ENCODE measurements around the gene PSMD2. TPM values are rescaled to one million over a fixed set of nuclear protein-coding genes. Genes with fewer than 3 reads are reported as not detected.
A peak's percentile ranks its signal among the peaks of the same experiment; 100 is the strongest.

PSMD2 gene
- total RNA-seq, 1 donor from 2014 or later: 228 TPM

- ATAC-seq: no peak
- intact Hi-C loops (cut with DNase I): no loop called here
- no peak for DNase-seq (ENCODE audit: missing footprints)
Observed at GRCh38 chr3:184275961-184276910, 22.8 kb upstream of the PSMD2 start, which contains the start of gene ECE2. ECE2 (plus strand) TSS chr3:184276022; CDS start chr3:184276154, 132 bp downstream.

GRCh38 chr3:184277366-184277765 lies 21.7 kb upstream of the PSMD2 start:
- DNase-seq (ENCODE audit: missing footprints) (no peak), ATAC-seq (no peak)
- intact Hi-C loops (cut with DNase I): no loop called here

DNA sequence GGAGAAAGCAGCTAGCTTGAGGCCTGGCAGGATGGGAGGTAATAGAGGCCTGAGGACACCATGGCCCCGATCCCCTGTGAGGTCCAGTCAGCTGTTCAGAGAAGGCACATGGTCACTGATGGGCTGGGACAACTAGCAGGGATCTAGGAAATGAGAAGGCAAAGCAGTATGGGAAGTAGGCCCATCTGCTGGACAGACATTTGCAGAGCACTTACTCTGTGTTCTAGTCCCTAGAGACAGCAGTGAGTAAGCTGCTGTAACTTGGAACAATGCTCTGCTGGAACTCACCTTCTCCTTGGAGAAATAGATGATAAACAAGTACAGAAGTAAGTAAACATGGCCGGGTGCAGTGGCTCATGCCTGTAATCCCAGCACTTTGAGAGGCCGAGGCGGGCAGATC lies 16.1 kb upstream of the PSMD2 start:
- no peak for ATAC-seq
- no peak for DNase-seq (ENCODE audit: missing footprints)
- intact Hi-C loops (cut with DNase I): no loop called here

DNA sequence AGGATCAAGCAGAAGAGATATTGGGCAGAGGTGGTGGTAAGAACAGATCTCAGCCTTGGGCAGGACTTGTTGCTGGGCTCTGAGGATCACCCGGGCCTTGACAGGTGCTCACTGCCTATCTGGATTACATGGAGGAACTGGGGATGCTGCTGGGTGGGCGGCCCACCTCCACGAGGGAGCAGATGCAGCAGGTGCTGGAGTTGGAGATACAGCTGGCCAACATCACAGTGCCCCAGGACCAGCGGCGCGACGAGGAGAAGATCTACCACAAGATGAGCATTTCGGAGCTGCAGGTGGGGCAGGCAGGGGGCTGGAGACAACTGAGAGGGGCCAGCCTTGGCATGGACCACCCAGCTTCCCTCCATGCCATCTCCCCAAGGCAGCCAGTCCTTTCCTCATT lies 15.4 kb upstream of the PSMD2 start:
- intact Hi-C loops (cut with DNase I): no loop called here
- no peak for DNase-seq (ENCODE audit: missing footprints)
- ATAC-seq: no peak

GRCh38 chr3:184284696-184285095 lies 14.3 kb upstream of the PSMD2 start:
- ATAC-seq (peak; percentile 37), DNase-seq (ENCODE audit: missing footprints) (no peak)
- intact Hi-C loops (cut with DNase I): no loop called here

DNA sequence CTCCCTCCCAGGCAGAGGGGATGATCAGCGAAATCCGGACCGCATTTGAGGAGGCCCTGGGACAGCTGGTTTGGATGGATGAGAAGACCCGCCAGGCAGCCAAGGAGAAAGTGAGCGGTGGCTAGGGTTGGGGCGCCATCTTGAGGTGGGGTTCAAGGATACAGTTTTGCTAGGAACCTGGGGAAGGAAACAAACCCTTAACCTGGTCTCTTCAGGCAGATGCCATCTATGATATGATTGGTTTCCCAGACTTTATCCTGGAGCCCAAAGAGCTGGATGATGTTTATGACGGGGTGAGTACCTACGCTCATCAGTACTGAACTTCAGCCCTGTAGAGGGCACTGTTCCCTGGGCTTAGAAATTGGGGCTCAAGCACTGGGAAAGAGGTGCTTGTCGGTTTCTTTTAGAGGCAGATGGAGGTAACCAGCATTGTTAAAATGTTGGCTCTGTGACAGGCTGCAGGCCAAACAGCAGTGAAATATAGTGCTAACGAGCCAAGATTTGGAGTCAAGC lies 9.6 kb upstream of the PSMD2 start:
- intact Hi-C loops (cut with DNase I): no loop called here
- DNase-seq (ENCODE audit: missing footprints): no peak
- peak; percentile 18 for ATAC-seq

DNA sequence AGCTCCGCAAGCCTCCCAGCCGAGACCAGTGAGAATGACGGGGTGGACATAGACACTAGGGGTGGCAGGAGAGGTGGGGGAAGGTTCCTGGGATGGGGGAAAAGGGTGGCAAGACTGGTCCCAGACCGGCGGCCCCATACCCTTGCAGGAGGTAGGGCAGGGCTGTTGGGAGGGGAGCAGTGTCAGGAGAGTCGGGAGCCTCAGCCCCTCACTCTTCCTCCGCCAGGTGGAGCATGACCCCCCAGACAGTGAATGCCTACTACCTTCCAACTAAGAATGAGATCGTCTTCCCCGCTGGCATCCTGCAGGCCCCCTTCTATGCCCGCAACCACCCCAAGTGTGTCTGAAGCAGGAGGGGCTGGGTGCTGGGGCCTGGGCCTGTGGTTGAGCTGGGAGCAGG lies 8.7 kb upstream of the PSMD2 start:
- DNase-seq (ENCODE audit: missing footprints) (no peak), ATAC-seq (no peak)
- intact Hi-C loops (cut with DNase I): no loop called here

DNA sequence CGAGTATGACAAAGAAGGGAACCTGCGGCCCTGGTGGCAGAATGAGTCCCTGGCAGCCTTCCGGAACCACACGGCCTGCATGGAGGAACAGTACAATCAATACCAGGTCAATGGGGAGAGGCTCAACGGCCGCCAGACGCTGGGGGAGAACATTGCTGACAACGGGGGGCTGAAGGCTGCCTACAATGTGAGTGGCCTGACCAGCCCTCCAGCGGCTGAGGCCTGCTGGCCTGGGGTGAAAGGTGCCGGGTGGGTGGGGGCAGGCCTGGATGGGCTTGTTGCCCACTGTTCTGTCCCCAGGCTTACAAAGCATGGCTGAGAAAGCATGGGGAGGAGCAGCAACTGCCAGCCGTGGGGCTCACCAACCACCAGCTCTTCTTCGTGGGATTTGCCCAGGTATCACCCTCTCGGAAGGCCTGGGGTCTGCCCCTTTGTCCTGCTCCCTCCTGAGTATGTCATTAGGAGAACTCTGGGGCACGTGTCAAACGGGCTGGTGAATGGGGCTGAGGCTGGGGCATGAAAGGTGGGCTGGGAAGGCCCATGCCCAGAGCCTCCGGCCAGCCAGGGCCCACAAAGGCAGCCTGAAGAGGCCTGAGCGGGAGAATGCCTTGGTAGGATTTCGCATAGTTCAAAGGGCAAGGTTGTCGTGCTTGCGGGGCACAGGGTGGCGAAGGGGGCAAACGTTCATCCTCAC lies 7.8 kb upstream of the PSMD2 start:
- intact Hi-C loops (cut with DNase I): no loop called here
- DNase-seq (ENCODE audit: missing footprints) (no peak), ATAC-seq (no peak)

DNA sequence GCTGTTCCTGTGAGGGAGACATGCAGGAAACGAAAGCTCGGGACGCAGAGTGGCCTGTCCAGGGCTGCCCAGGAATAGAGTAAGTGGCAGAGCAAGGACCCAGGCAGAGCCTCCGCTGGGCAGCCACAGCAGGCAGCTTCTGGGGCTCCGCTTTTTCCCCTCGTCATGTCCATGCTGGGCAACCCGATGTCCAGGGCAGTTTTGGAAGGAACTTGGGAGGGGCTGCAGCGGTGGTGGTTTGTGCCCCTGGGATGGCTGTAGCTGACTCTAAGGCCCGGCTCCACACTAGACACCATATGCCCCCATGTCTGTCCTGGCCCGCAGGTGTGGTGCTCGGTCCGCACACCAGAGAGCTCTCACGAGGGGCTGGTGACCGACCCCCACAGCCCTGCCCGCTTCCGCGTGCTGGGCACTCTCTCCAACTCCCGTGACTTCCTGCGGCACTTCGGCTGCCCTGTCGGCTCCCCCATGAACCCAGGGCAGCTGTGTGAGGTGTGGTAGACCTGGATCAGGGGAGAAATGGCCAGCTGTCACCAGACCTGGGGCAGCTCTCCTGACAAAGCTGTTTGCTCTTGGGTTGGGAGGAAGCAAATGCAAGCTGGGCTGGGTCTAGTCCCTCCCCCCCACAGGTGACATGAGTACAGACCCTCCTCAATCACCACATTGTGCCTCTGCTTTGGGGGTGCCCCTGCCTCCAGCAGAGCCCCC lies 7.1 kb upstream of the PSMD2 start:
- no peak for ATAC-seq
- no peak for DNase-seq (ENCODE audit: missing footprints)
- intact Hi-C loops (cut with DNase I): no loop called here

DNA sequence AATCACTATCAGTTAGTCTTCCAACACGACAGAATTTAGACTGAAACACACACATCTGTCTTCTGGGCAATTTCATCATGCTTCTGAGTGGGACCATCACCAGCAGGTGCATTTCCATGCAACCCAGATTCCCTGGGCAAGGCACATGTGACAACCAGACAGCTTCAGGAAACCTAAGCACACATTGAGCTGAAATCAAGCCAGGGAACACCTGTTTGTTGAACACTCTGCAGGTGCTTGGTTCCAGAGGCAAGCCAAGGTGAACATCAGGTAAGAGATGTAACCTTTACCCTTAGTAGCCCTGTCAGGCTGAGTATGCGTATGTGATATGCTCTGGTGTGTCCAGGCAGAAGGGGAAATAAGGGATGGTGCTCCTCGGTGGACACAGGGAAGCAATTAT lies 3.3 kb upstream of the PSMD2 start:
- DNase-seq (ENCODE audit: missing footprints): no peak

GRCh38 chr3:184296616-184297015 lies 2.4 kb upstream of the PSMD2 start:
- no peak for ATAC-seq
- DNase-seq (ENCODE audit: missing footprints): no peak
- intact Hi-C loops (cut with DNase I): loop anchor here (5.0 kb wide), 1 partner anchor 399 kb away; no protein-coding TSS in a partner anchor

More for the DNA sequence above, 3.3 kb upstream of the PSMD2 start:
- no peak for ATAC-seq
- intact Hi-C loops (cut with DNase I): loop anchor here (5.0 kb wide), 1 partner anchor 398 kb away; no protein-coding TSS in a partner anchor

DNA sequence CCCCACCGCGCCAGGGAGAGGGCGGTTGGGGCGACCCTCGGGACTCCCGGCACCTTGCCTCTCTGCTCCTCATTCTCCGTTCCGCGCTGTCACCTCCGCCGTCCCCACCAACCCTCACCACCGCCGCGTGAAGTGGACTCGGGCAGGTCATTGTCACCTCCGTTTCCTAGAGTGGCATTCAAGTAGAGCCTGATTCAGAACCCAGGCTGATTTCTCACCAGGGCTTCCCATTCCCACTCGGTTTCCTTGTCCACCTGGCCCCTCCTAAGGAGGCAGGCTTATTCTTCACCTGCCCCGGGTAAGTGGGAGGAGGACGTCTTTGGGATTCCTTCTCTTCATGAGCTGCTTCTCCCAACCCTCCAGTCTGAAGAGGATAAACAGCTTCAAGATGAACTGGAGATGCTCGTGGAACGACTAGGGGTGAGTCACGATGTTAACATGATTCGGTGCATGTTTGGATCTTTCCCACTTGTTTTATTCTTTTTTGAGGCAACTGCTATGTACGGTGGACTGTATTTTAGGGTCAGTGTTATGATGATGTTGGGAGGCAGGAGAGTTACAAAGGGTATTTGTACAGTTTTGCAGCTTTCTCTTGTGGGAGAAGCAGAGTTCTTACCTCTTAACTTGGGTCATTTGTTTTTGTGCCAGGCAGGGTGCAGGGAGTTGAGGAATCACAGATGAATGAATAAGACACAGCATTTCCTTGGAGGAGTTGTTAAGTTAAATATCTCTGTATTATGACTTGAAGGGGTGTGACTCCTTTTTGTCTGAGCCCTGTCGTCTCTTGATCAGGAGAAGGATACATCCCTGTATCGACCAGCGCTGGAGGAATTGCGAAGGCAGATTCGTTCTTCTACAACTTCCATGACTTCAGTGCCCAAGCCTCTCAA lies 692 bp downstream of the PSMD2 start:
- ATAC-seq: no peak
- intact Hi-C loops (cut with DNase I): loop anchor here (1.0 to 5.0 kb wide), 3 partner anchors 15 to 402 kb away; partner anchors contain the start of genes ABCF3 and EIF4G1
- DNase-seq (ENCODE audit: missing footprints): no peak

DNA sequence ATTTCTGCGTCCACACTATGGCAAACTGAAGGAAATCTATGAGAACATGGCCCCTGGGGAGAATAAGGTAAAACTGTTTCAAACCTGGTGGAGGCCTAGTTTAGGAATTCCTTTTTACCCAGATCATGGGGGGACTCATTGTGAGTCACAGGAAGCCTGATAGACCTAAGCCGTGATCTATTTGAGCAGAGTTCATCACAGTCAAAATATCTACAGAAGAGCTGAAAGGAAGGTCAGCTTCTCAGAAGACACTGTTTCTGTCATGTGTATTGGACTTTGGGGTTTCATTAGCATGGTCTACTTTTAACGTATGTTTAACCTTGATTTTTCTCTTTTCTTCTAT lies 1.3 kb downstream of the PSMD2 start:
- ATAC-seq: no peak
- DNase-seq (ENCODE audit: missing footprints): no peak
- intact Hi-C loops (cut with DNase I): no loop called here

DNA sequence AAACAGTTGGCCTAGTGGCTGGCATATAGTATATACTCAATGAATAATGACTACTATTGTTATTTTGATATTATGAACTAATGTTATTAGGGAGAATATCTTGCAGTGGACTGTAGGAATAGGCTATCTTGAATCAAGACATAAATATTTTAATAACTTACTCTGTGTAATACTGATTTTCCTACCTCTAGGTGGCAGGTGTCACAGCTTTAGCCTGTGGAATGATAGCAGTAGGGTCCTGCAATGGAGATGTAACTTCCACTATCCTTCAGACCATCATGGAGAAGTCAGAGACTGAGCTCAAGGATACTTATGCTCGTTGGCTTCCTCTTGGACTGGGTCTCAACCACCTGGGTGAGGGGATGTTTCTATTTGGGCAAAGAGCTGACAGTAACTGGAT lies 6.5 kb downstream of the PSMD2 start:
- ATAC-seq: no peak
- intact Hi-C loops (cut with DNase I): no loop called here
- no peak for DNase-seq (ENCODE audit: missing footprints)

- intact Hi-C loops (cut with DNase I): no loop called here
- no peak for ATAC-seq
- no peak for DNase-seq (ENCODE audit: missing footprints)
Observed at GRCh38 chr3:184306341-184306972, 7.4 kb downstream of the PSMD2 start.

DNA sequence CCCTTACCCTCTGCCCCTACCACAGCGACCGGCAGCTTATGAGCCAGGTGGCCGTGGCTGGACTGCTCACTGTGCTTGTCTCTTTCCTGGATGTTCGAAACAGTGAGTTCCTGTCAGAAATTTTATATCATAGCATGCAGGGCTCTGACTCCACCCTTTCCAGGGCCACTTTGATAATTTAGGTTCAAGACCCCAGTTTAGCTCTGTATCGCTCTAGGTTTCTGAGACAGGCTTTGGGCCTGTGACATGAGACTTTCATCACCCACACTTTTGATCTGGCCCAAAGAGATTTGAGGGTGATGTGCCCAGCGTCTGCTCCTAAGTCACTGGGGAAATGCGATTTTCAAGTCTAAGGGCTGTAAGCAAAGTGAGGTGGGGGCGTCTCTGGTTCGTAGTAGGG lies 8.9 kb downstream of the PSMD2 start:
- intact Hi-C loops (cut with DNase I): no loop called here
- ATAC-seq (no peak), DNase-seq (ENCODE audit: missing footprints) (peak; percentile 47)

DNA sequence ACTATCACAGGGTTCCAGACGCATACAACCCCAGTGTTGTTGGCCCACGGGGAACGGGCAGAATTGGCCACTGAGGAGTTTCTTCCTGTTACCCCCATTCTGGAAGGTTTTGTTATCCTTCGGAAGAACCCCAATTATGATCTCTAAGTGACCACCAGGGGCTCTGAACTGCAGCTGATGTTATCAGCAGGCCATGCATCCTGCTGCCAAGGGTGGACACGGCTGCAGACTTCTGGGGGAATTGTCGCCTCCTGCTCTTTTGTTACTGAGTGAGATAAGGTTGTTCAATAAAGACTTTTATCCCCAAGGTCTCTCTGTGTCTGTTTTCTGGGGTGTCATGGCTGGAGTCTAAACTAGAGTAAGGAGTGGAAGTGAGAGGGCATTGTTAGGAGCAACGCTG lies 9.7 kb downstream of the PSMD2 start:
- ATAC-seq (no peak), DNase-seq (ENCODE audit: missing footprints) (no peak)
- intact Hi-C loops (cut with DNase I): no loop called here

DNA sequence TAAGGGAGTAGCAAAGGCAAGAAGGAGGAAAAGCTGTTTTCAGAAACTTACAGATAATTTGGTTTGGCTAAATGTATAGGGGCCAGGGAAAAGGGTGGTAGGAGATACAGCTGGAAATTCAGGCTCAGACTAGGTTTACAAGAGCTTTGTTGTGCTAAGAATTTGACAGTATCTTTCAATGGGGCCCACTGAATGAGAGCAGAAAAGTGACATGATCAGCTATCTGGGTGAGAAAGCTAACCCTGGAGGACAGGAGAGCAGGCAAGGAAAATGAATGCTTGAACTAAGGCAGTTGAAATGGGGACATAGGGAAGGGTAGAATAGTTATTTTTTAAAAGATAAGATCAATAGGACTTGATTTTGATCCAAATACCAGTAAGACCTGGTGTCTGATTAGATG lies 12.6 kb downstream of the PSMD2 start:
- DNase-seq (ENCODE audit: missing footprints) (no peak), ATAC-seq (no peak)
- intact Hi-C loops (cut with DNase I): no loop called here
